GM15510 (cell line): ENCODE results near the gene TSC2.

Source experiments
- POLR2A ChIP-seq: IDR thresholded peaks from 3 replicates; pipeline ENCODE4 v1.6.1; 2011; ENCODE audit warnings: borderline replicate concordance; ENCODE audit not compliant: insufficient read length; ENCODE audit errors: extremely low read depth

The TSC2 gene

GRCh38 chr16:2085669-2086068, 37.9 kb downstream of the TSC2 start:
- no peak for TF ChIP-seq POLR2A

- no peak for TF ChIP-seq POLR2A
Observed at GRCh38 chr16:2086106-2086742, 38.4 kb downstream of the TSC2 start.

GRCh38 chr16:2086812-2087747, 39.3 kb downstream of the TSC2 start:
- TF ChIP-seq POLR2A = no peak

GRCh38 chr16:2087748-2088631, 40.2 kb downstream of the TSC2 start:
- no peak for TF ChIP-seq POLR2A

- TF ChIP-seq POLR2A = no peak
Observed at GRCh38 chr16:2088759-2089358, 41.1 kb downstream of the TSC2 start.

- no peak for TF ChIP-seq POLR2A
Observed at GRCh38 chr16:2089706-2090480, 42.1 kb downstream of the TSC2 start.

GRCh38 chr16:2090481-2090776, 42.6 kb downstream of the TSC2 start:
- no peak for TF ChIP-seq POLR2A

- TF ChIP-seq POLR2A = no peak
Observed at GRCh38 chr16:2090777-2091546, 43.2 kb downstream of the TSC2 start.

GRCh38 chr16:2091547-2092255, 43.9 kb downstream of the TSC2 start:
- TF ChIP-seq POLR2A = no peak

- no peak for TF ChIP-seq POLR2A
Observed at GRCh38 chr16:2092256-2092620, 44.5 kb downstream of the TSC2 start.

GRCh38 chr16:2092866-2093265, 45.1 kb downstream of the TSC2 start:
- no peak for TF ChIP-seq POLR2A

- TF ChIP-seq POLR2A = no peak
Observed at GRCh38 chr16:2093793-2094192, 46.0 kb downstream of the TSC2 start.

GRCh38 chr16:2095315-2095853, 47.6 kb downstream of the TSC2 start:
- no peak for TF ChIP-seq POLR2A

- no peak for TF ChIP-seq POLR2A
Observed at GRCh38 chr16:2095918-2096582, 48.3 kb downstream of the TSC2 start.
